Heart left ventricle (tissue), 16 donors: Measurements from ENCODE around the gene CPLX1. TPM values are rescaled to one million over a fixed set of nuclear protein-coding genes. Genes with fewer than 3 reads are reported as not detected.

ENCODE experiments used
- ATAC-seq, 4 donors: fragments of 200-7000 bp; cut with Tn5 transposase; one replicate each; pipeline ENCODE4 v1.9.1; 2020 to 2022; ENCODE audit warnings: moderate library complexity in 4 of 4, mild to moderate bottlenecking in 3 of 4, moderate number of reproducible peaks in 1 of 4
- DNase-seq, 5 donors: peaks; one replicate each; pipeline ENCODE4 v3.0.0-alpha.2; 2020
- H3K27ac ChIP-seq, 12 donors: fragments of 200-600 bp; sonication (generic) in 4 of 12; one replicate each; pipeline versions ENCODE4 v1.5.0 to v1.8.0; 2016 to 2022; ENCODE audit warnings: mild to moderate bottlenecking in 2 of 12
- H3K27me3 ChIP-seq, 9 donors: fragments of 200-600 bp; sonication (generic) in 2 of 9; one replicate each; pipeline versions ENCODE4 v1.5.1 to v1.8.0; 2016 to 2022; ENCODE audit warnings: mild to moderate bottlenecking in 3 of 9
- H3K36me3 ChIP-seq, 9 donors: fragments of 200-600 bp; sonication (generic) in 2 of 9; one replicate each; pipeline versions ENCODE4 v1.5.0 to v1.8.0; 2018 to 2022; ENCODE audit warnings: mild to moderate bottlenecking in 2 of 9
- H3K4me1 ChIP-seq, 12 donors: fragments of 200-600 bp; sonication (generic) in 4 of 12; one replicate each; pipeline versions ENCODE4 v1.5.0 to v1.8.0; 2016 to 2022; ENCODE audit warnings: mild to moderate bottlenecking in 3 of 12
- H3K4me3 ChIP-seq, 12 donors: fragments of 200-600 bp; sonication (generic) in 4 of 12; one replicate each; pipeline versions ENCODE4 v1.5.0 to v1.8.0; 2017 to 2022; ENCODE audit warnings: mild to moderate bottlenecking in 9 of 12, moderate library complexity in 4 of 12
- H3K9me3 ChIP-seq, 12 donors: fragments of 200-600 bp; sonication (generic) in 4 of 12; one replicate each; pipeline versions ENCODE4 v1.5.0 to v1.8.0; 2016 to 2022; ENCODE audit warnings: mild to moderate bottlenecking in 1 of 12
- CTCF ChIP-seq, 12 donors: fragments of 200-600 bp; sonication (generic) in 4 of 12; IDR thresholded peaks; one replicate each; pipeline versions ENCODE4 v1.5.0 to v1.8.0; 2018 to 2022; ENCODE audit warnings: antibody characterized with exemption in 12 of 12, mild to moderate bottlenecking in 5 of 12
- POLR2A ChIP-seq, 2 donors: fragments of 450-650 bp; IDR thresholded peaks; one replicate each; pipeline ENCODE4 v1.6.1; 2017; ENCODE audit warnings: antibody characterized with exemption in 2 of 2, mild to moderate bottlenecking in 2 of 2, moderate library complexity in 2 of 2
- WGBS, 4 donors: extraction: QIAGEN DNeasy Blood & Tissue Kit in 2 of 4; methylation state at CpG; one replicate each; pipeline versions ENCODE4 v1.1.5 to v1.1.7; 2013 to 2018; 5-methylcytosine and 5-hydroxymethylcytosine counted together
- intact Hi-C, 10 donors: fragments of 100-400 bp; cut with DNase I; formaldehyde crosslinking; loops; one replicate each; pipeline versions ENCODE4 v1.11.1 to v1.14.2; 2022
- polyA plus RNA-seq, 2 donors: library from polyadenylated mRNA; stranded (reverse); fragments of 200-250 nt; gene quantifications; one replicate each; pipeline ENCODE4 v1.2.3, GENCODE V29; 2013
- total RNA-seq, 9 donors: library from RNA; depleted of rRNA in 2 of 9; stranded (reverse); fragments of >200 nt in 2 of 9; fragmentation: NEBNext Ultra II Directional in 3 of 9; extraction: Animal tissue kit (Norgen Biotek cat#: 25700) in 3 of 9; gene quantifications; one replicate each; pipeline versions ENCODE4 v1.1.0 to v1.2.4, GENCODE V29; 2016 to 2023
- donor health status: ischemic (EF 13 %, LVEDD 7.1; RV severe dilation, severe dysfunction).
- donor health status: healthy with polysubstance abuse.
- donor health status: DM: no; HTN: yes; CAD: no.
- donor health status: DM: no; HTN: no; CAD: no.
- donor health status: ischemic (EF 25% LVEDD 6.9; RV normal size, moderate dysfunction).
- donor health status: ischemic (EF 25% LVEDD 5.7; RV mildly dilated, moderate dysfunction).
- donor health status: healthy.
- donor health status: DM: yes; HTN: yes; CAD: no.
- donor health status: ischemic (EF 35%, LVEDD 5.7; RV mildly dilated, moderate dysfunction).
- donor health status: nonischemic (EF 11% LVEDD 7.7; RV severe dilation, severe dysfunction).
- donor health status: DM: yes; HTN: yes; CAD: no.
- donor health status: PGD.
- donor health status: ischemic (EF 29% LVEDD 5.4; RV normal size, mild dysfunction).
- donor health status: nonischemic (EF 23%, LVEDD 6.1; RV moderate dilation, normal function).

CPLX1 gene
- total and polyA plus RNA-seq, 11 donors = 0.75 to 7.0 (median 3.3) TPM

GRCh38 chr4:828641-829271 is 2.8 kb upstream of the CPLX1 start:
- H3K4me3 ChIP-seq = no peak overlapping the region
- no peak overlapping the region for H3K27ac ChIP-seq
- ATAC-seq = peak in 3 of 4 donors; percentile 21 to 43 (median 32)
- intact Hi-C loops = no loop called here
- TF ChIP-seq POLR2A (IDR thresholded peaks at IDR 0.05) (no peak), CTCF (IDR thresholded peaks at IDR 0.05) (peak in 1 of 12 donors; percentile 15)
- 24 to 36% (median 34%) methylated on average over 11 to 16 of the region's 16 CpGs for WGBS, 4 donors
- H3K9me3 ChIP-seq = peaks cover 0 to 2% (median 0%) of the 10 kb centered on the region in 12 donors
- peak in 3 of 5 donors; percentile 20 to 78 (median 56) for DNase-seq
- H3K4me1 ChIP-seq = peaks cover 0 to 46% (median 5%) of the 10 kb centered on the region in 12 donors
- H3K36me3 ChIP-seq = no peaks in the 10 kb centered on the region
- H3K27me3 ChIP-seq = peaks cover 21 to 52% (median 32%) of the 10 kb centered on the region in 9 donors

- WGBS, 4 donors = 30 to 60% (median 37%) methylated on average over 7 to 20 of the region's 20 CpGs
- ATAC-seq (no peak), DNase-seq (no peak)
- H3K4me3 ChIP-seq = peak overlapping the region in 4 of 12 donors; percentile 25 to 40 (median 37)
- no peak overlapping the region for H3K27ac ChIP-seq
- peaks cover 29 to 63% (median 38%) of the 10 kb centered on the region in 9 donors for H3K27me3 ChIP-seq
- H3K9me3 ChIP-seq = peaks cover 0 to 2% (median 0%) of the 10 kb centered on the region in 12 donors
- H3K4me1 ChIP-seq = peaks cover 0 to 46% (median 5%) of the 10 kb centered on the region in 12 donors
- no peaks in the 10 kb centered on the region for H3K36me3 ChIP-seq
- TF ChIP-seq CTCF (IDR thresholded peaks at IDR 0.05) = no peak
- TF ChIP-seq POLR2A (IDR thresholded peaks at IDR 0.05) = no peak
- intact Hi-C loops = no loop called here
Measured at GRCh38 chr4:827209-828081, 1.5 kb upstream of the CPLX1 start.

- ATAC-seq (no peak), DNase-seq (no peak)
- WGBS, 4 donors = 0 to 11% (median 2%) methylated on average over 1 to 75 of the region's 75 CpGs
- TF ChIP-seq POLR2A (IDR thresholded peaks at IDR 0.05) = no peak
- no peak for TF ChIP-seq CTCF (IDR thresholded peaks at IDR 0.05)
- intact Hi-C loops = no loop called here
- H3K27ac ChIP-seq = no peak overlapping the region
- peaks cover 30 to 64% (median 38%) of the 10 kb centered on the region in 9 donors for H3K27me3 ChIP-seq
- peaks cover 0 to 46% (median 5%) of the 10 kb centered on the region in 12 donors for H3K4me1 ChIP-seq
- H3K9me3 ChIP-seq = peaks cover 0 to 2% (median 0%) of the 10 kb centered on the region in 12 donors
- peak overlapping the region in 8 of 12 donors; percentile 18 to 40 (median 34) for H3K4me3 ChIP-seq
- H3K36me3 ChIP-seq = no peaks in the 10 kb centered on the region
Measured at GRCh38 chr4:826508-827208, 729 bp upstream of the CPLX1 start.
